Astrocyte (in vitro differentiated cells and primary cell): Measurements from ENCODE around the gene TAF15. TPM values are rescaled to one million over a fixed set of nuclear protein-coding genes. Genes with fewer than 3 reads are reported as not detected.

Experiments
- DNase-seq: peaks from one replicate; pipeline ENCODE4 v3.0.0-alpha.2; 2010; ENCODE audit warnings: low read depth
- FAIRE-seq: peaks from 2 replicates; lab custom pipeline; 2011; peaks lifted over from hg19 to GRCh38; lab: Jason Lieb, UNC
- H2AFZ ChIP-seq: 2 replicates; pipeline ENCODE4 v1.6.0; 2012; ENCODE audit warnings: low read depth, low read length, inconsistent platforms
- H3K27ac ChIP-seq: 2 replicates; pipeline ENCODE4 v1.5.1; 2011; ENCODE audit warnings: low read depth, low read length, inconsistent platforms
- H3K27me3 ChIP-seq: 2 replicates; pipeline ENCODE4 v1.6.0; 2011; ENCODE audit warnings: low read length, inconsistent platforms; ENCODE audit not compliant: insufficient read depth
- H3K36me3 ChIP-seq: 2 replicates; pipeline ENCODE4 v1.5.1; 2011; ENCODE audit warnings: low read length, inconsistent platforms; ENCODE audit not compliant: insufficient read depth
- H3K4me1 ChIP-seq: 2 replicates; pipeline ENCODE4 v1.5.1; 2011; ENCODE audit warnings: low read length, inconsistent platforms; ENCODE audit not compliant: insufficient read depth
- H3K4me2 ChIP-seq: 2 replicates; pipeline ENCODE4 v1.6.0; 2012; ENCODE audit warnings: low read length, inconsistent platforms
- H3K4me3 ChIP-seq: 2 replicates; pipeline ENCODE4 v1.5.1; 2011; ENCODE audit warnings: low read depth, mild to moderate bottlenecking, low read length, inconsistent platforms; ENCODE audit not compliant: insufficient read depth
- H3K79me2 ChIP-seq: 2 replicates; pipeline ENCODE4 v1.6.0; 2012; ENCODE audit warnings: mild to moderate bottlenecking, low read length, inconsistent platforms; ENCODE audit not compliant: insufficient read depth
- H3K9ac ChIP-seq: 2 replicates; pipeline ENCODE4 v1.6.0; 2012; ENCODE audit warnings: mild to moderate bottlenecking, low read length, inconsistent platforms
- H3K9me3 ChIP-seq: 2 replicates; pipeline ENCODE4 v1.5.1; 2012; ENCODE audit warnings: low read depth, mild to moderate bottlenecking, low read length, inconsistent platforms; ENCODE audit not compliant: insufficient read depth
- H4K20me1 ChIP-seq: 2 replicates; pipeline ENCODE4 v1.6.0; 2012; ENCODE audit warnings: low read length, inconsistent platforms; ENCODE audit not compliant: insufficient read depth
- H3K27ac Mint-ChIP-seq: one replicate; pipeline ENCODE4 v1.8.0; 2021; ENCODE audit warnings: mild to moderate bottlenecking, mixed read lengths; ENCODE audit not compliant: unreplicated experiment
- H3K27me3 Mint-ChIP-seq: one replicate; pipeline ENCODE4 v1.8.0; 2021; ENCODE audit warnings: low read depth, mixed read lengths; ENCODE audit not compliant: unreplicated experiment
- H3K36me3 Mint-ChIP-seq: one replicate; pipeline ENCODE4 v1.8.0; 2021; ENCODE audit warnings: low read depth, mixed read lengths; ENCODE audit not compliant: unreplicated experiment
- H3K4me1 Mint-ChIP-seq: one replicate; pipeline ENCODE4 v1.8.0; 2021; ENCODE audit warnings: low read depth, mixed read lengths; ENCODE audit not compliant: unreplicated experiment
- H3K4me3 Mint-ChIP-seq: one replicate; pipeline ENCODE4 v1.8.0; 2021; ENCODE audit warnings: mild to moderate bottlenecking, moderate library complexity, mixed read lengths; ENCODE audit not compliant: unreplicated experiment
- H3K9me3 Mint-ChIP-seq: one replicate; pipeline ENCODE4 v1.8.0; 2021; ENCODE audit warnings: mild to moderate bottlenecking, mixed read lengths; ENCODE audit not compliant: unreplicated experiment
- EZH2 ChIP-seq: IDR thresholded peaks from 2 replicates; pipeline ENCODE4 v1.6.1; 2012; ENCODE audit warnings: mild to moderate bottlenecking, low read length, inconsistent platforms; ENCODE audit not compliant: insufficient read depth
- total RNA-seq: library from RNA; stranded (reverse); gene quantifications from 2 replicates; pipeline ENCODE4 v1.2.1, GENCODE V29; 2021
- TF ChIP-seq, protein P1 (sequence below): IDR thresholded peaks from 2 replicates; pipeline ENCODE4 v1.5.1; 2011; ENCODE audit warnings: low read depth, mild to moderate bottlenecking, inconsistent platforms, low read length, moderate library complexity; ENCODE audit not compliant: insufficient read depth

TAF15 gene
- total RNA-seq, 1 donor from 2014 or later = 156 TPM

DNA sequence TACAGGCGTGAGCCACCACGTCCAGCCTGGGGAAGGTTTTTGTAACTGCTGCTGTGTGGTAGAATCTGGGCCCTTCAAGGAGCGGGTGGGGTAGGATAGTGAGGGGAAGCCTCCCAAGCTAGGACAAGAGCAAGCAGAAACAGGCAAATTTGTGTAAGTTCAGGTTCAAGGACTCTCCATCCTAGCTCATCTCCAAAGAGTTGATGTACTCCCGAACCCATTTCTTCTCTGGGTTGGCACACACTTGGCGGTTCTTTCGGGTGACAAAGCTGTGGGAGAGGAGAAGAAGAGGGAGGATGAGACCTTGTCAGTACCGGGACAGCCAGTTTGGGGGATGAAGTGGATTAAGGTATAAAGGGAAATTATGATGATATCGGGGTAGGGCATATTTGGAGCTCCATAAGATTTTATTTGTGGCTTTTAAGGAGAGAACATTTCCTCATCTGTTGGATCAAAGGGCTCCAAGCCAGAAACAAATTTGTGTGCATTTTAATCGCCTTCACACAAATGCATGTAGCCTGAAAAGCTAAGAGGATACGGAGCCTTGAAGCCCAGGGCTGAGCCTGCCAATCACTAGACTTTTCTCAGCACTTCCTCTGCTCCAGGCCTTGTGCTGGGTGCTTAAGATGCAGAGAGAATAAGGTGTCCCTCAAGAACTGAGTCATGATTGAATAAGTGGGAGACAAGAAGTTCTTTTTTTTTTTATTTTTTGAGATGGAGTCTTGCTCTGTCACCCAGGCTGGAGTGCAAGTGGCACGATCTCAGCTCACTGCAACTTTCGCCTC lies 63.1 kb downstream of the TAF15 start:
- no peaks in the 10 kb centered on the region for H3K36me3 ChIP-seq
- no peak for DNase-seq
- no peak overlapping the region for H3K9ac ChIP-seq
- H3K4me1 Mint-ChIP-seq = peaks cover 13% of the 10 kb centered on the region
- H3K79me2 ChIP-seq = no peaks in the 10 kb centered on the region
- H3K4me1 ChIP-seq = no peaks in the 10 kb centered on the region
- H3K27ac Mint-ChIP-seq = no peak overlapping the region
- H3K4me3 Mint-ChIP-seq = no peak overlapping the region
- peaks cover 3% of the 10 kb centered on the region for H3K36me3 Mint-ChIP-seq
- no peak overlapping the region for H3K4me3 ChIP-seq
- H3K27ac ChIP-seq = no peak overlapping the region
- no peaks in the 10 kb centered on the region for H3K27me3 ChIP-seq
- TF ChIP-seq, protein P1, sequence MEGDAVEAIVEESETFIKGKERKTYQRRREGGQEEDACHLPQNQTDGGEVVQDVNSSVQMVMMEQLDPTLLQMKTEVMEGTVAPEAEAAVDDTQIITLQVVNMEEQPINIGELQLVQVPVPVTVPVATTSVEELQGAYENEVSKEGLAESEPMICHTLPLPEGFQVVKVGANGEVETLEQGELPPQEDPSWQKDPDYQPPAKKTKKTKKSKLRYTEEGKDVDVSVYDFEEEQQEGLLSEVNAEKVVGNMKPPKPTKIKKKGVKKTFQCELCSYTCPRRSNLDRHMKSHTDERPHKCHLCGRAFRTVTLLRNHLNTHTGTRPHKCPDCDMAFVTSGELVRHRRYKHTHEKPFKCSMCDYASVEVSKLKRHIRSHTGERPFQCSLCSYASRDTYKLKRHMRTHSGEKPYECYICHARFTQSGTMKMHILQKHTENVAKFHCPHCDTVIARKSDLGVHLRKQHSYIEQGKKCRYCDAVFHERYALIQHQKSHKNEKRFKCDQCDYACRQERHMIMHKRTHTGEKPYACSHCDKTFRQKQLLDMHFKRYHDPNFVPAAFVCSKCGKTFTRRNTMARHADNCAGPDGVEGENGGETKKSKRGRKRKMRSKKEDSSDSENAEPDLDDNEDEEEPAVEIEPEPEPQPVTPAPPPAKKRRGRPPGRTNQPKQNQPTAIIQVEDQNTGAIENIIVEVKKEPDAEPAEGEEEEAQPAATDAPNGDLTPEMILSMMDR = no peak
- TF ChIP-seq EZH2 = no peak
- no peaks in the 10 kb centered on the region for H3K9me3 Mint-ChIP-seq
- H3K4me2 ChIP-seq = no peak overlapping the region
- no peak for FAIRE-seq
- no peaks in the 10 kb centered on the region for H3K9me3 ChIP-seq
- no peak overlapping the region for H2AFZ ChIP-seq
- no peaks in the 10 kb centered on the region for H3K27me3 Mint-ChIP-seq
- no peaks in the 10 kb centered on the region for H4K20me1 ChIP-seq

DNA sequence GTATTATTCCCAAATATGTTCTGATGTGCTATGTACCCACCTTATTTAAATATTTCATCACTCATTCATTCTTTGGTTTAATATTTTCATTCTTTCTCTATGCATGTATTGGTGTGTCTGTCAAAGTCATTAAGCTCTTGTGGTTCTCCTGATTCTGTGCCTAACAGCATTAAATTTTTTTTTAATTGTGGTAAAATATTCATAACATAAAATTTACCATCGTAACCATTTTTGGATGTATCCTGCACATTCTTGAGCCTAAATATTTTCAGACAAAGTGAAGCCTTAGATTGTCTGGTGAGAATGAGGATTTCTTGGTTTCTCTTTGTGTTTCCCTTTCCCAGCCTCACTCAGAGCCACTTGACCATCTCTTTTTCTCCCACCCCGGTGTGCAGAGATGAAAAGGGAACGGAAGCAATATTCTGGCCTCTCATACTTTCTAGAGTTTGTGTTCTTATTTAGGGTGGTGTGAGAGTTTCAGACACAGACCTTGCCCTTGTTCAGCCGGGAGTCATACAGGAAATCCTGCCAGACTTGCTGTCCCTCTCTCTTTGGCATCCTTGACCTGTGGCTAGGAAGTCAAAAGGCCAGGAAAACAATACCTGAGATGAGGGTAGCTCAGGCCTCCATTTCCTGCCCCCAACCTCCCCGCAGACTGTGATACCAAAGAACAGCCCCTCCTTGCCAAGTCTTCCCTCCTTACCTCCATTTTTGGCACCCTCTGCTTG lies 66.0 kb downstream of the TAF15 start:
- Mint-ChIP-seq H3K4me1 (peaks cover 12% of the 10 kb centered on the region), H3K27ac (no peak overlapping the region), H3K4me3 (no peak overlapping the region), H3K27me3 (no peaks in the 10 kb centered on the region), H3K9me3 (no peaks in the 10 kb centered on the region), H3K36me3 (no peaks in the 10 kb centered on the region)
- FAIRE-seq (no peak), DNase-seq (no peak)
- no peaks in the 10 kb centered on the region for H3K4me1 ChIP-seq
- H4K20me1 ChIP-seq = no peaks in the 10 kb centered on the region
- no peaks in the 10 kb centered on the region for H3K79me2 ChIP-seq
- no peak overlapping the region for H2AFZ ChIP-seq
- TF ChIP-seq EZH2 = no peak
- TF ChIP-seq, protein P1 = no peak
- no peak overlapping the region for H3K4me3 ChIP-seq
- no peak overlapping the region for H3K4me2 ChIP-seq
- no peak overlapping the region for H3K27ac ChIP-seq
- no peak overlapping the region for H3K9ac ChIP-seq
- H3K27me3 ChIP-seq = no peaks in the 10 kb centered on the region
- H3K9me3 ChIP-seq = no peaks in the 10 kb centered on the region
- no peaks in the 10 kb centered on the region for H3K36me3 ChIP-seq

DNA sequence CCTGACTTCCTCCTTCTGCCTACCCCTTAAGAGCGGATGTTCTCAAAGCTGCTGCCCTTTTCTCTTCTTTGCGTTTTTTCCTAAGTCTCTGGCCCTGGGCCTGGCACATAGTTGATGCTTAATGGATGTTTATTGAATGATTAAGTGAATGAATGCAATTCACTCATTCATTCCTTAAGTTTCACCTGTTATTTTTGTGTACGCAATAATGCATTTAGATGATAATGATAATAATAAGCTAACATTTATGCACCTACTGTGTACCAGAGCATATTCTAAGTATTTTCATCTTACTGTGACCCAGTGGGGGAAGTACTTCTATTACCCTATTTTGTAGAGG lies 66.5 kb downstream of the TAF15 start:
- Histone ChIP-seq H2AFZ (no peak overlapping the region), H3K4me2 (no peak overlapping the region), H3K4me1 (no peaks in the 10 kb centered on the region), H3K27ac (no peak overlapping the region), H3K9me3 (no peaks in the 10 kb centered on the region), H3K36me3 (no peaks in the 10 kb centered on the region), H3K27me3 (no peaks in the 10 kb centered on the region), H3K4me3 (no peak overlapping the region), H4K20me1 (no peaks in the 10 kb centered on the region), H3K79me2 (no peaks in the 10 kb centered on the region), H3K9ac (no peak overlapping the region)
- no peaks in the 10 kb centered on the region for H3K9me3 Mint-ChIP-seq
- H3K27me3 Mint-ChIP-seq = no peaks in the 10 kb centered on the region
- FAIRE-seq (no peak), DNase-seq (no peak)
- H3K36me3 Mint-ChIP-seq = no peaks in the 10 kb centered on the region
- no peak overlapping the region for H3K27ac Mint-ChIP-seq
- no peak overlapping the region for H3K4me3 Mint-ChIP-seq
- H3K4me1 Mint-ChIP-seq = peaks cover 12% of the 10 kb centered on the region
- TF ChIP-seq, protein P1 = no peak
